HepG2 (cell line): Measurements from ENCODE around the gene JMJD1C. TPM values are rescaled to one million over a fixed set of nuclear protein-coding genes. Genes with fewer than 3 reads are reported as not detected.

Source experiments
- KDM3A ChIP-seq: IDR thresholded peaks from 2 replicates; pipeline ENCODE4 v1.6.1; 2018; ENCODE audit warnings: low read depth, missing compliant biosample characterization
- MATR3 ChIP-seq: sonication (generic); formaldehyde crosslinking; IDR thresholded peaks from 2 replicates; pipeline ENCODE4 v1.4.0; 2020; ENCODE audit warnings: missing genetic modification reagents
- MTERF4 ChIP-seq: sonication (generic); formaldehyde crosslinking; IDR thresholded peaks from 2 replicates; pipeline ENCODE4 v1.8.0; 2023; ENCODE audit warnings: mild to moderate bottlenecking, missing genetic modification reagents
- MYPOP ChIP-seq: sonication (generic); formaldehyde crosslinking; IDR thresholded peaks from 2 replicates; pipeline ENCODE4 v1.8.1; 2023; ENCODE audit warnings: mild to moderate bottlenecking, moderate library complexity, missing genetic modification reagents
- ZNF18 ChIP-seq: sonication (generic); formaldehyde crosslinking; IDR thresholded peaks from 2 replicates; pipeline ENCODE4 v1.8.0; 2022; ENCODE audit warnings: mild to moderate bottlenecking, missing genetic modification reagents; ENCODE audit not compliant: insufficient replicate concordance
- ZNF550 ChIP-seq: sonication (generic); formaldehyde crosslinking; IDR thresholded peaks from 2 replicates; pipeline ENCODE4 v1.4.0; 2020; ENCODE audit warnings: mild to moderate bottlenecking, missing genetic modification reagents, borderline replicate concordance
- ZNF678 ChIP-seq: sonication (generic); formaldehyde crosslinking; IDR thresholded peaks from 2 replicates; pipeline ENCODE4 v1.4.0; 2020; ENCODE audit warnings: mild to moderate bottlenecking, missing genetic modification reagents
- ZNF777 ChIP-seq: sonication (generic); formaldehyde crosslinking; IDR thresholded peaks from 2 replicates; pipeline ENCODE4 v1.4.0; 2020; ENCODE audit warnings: missing genetic modification reagents
- ZNF891 ChIP-seq: sonication (generic); formaldehyde crosslinking; IDR thresholded peaks from 2 replicates; pipeline ENCODE4 v1.5.0; 2020; ENCODE audit warnings: mild to moderate bottlenecking, missing genetic modification reagents
- polyA plus RNA-seq, 8 experiments: library from polyadenylated mRNA; depleted of rRNA in 3 of 8; stranded (reverse) in 7 of 8; unstranded in 1 of 8; fragments of >200 nt; fragmentation: Illumina TruSeq in 4 of 8; extraction: Trizol in 4 of 8; gene quantifications; 2 replicates each; pipeline versions ENCODE4 v1.2.1 to v1.2.3, GENCODE V29; 2011 to 2016; ENCODE audit warnings: low read depth in 4 of 8, missing spikeins in 1 of 8, mixed read lengths in 1 of 8; ENCODE audit not compliant: insufficient read depth in 1 of 8
- total RNA-seq, 5 experiments: library from RNA; depleted of rRNA; stranded (reverse); fragments of >200 nt; fragmentation: Illumina TruSeq; extraction: Trizol; gene quantifications; 2 replicates each; pipeline ENCODE4 v1.2.3, GENCODE V29; 2016; ENCODE audit warnings: low read depth in 1 of 5
- TF ChIP-seq, protein P1 (sequence below): sonication (generic); formaldehyde crosslinking; IDR thresholded peaks from 2 replicates; pipeline ENCODE4 v1.4.0; 2020; ENCODE audit warnings: missing genetic modification reagents

Gene JMJD1C
- total and polyA plus RNA-seq, 2 of the 13 experiments (the other 11 are each of a cell fraction or from before 2014, with no cell fraction given), result 42.3 to 42.7 TPM

- TF ChIP-seq ZNF18 (CRISPR knock-in tag) (no peak), ZNF550 (no peak), KDM3A (CRISPR knock-in tag) (no peak), ZNF678 (CRISPR knock-in tag) (no peak), MATR3 (no peak), ZNF777 (CRISPR knock-in tag) (no peak), MYPOP (no peak), ZNF891 (CRISPR knock-in tag) (no peak), MTERF4 (CRISPR knock-in tag) (no peak)
- TF ChIP-seq, protein P1, sequence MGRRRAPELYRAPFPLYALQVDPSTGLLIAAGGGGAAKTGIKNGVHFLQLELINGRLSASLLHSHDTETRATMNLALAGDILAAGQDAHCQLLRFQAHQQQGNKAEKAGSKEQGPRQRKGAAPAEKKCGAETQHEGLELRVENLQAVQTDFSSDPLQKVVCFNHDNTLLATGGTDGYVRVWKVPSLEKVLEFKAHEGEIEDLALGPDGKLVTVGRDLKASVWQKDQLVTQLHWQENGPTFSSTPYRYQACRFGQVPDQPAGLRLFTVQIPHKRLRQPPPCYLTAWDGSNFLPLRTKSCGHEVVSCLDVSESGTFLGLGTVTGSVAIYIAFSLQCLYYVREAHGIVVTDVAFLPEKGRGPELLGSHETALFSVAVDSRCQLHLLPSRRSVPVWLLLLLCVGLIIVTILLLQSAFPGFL (CRISPR knock-in tag), result no peak
Observed at GRCh38 chr10:63260103-63260859, 205.5 kb downstream of the JMJD1C start (continued).
